Retinal pigment epithelial cell (primary cell): Measurements from ENCODE around the gene NCKAP5.

Source experiments
- DNase-seq: peaks from one replicate; pipeline ENCODE4 v3.0.0-alpha.2; 2010; ENCODE audit warnings: low read depth
- H3K4me3 ChIP-seq: 2 replicates; pipeline ENCODE4 v1.5.1; 2011; ENCODE audit warnings: mild to moderate bottlenecking, low read length, control low read depth, moderate library complexity
- TF ChIP-seq, protein P1 (sequence below): conservative IDR thresholded peaks from 2 replicates; pipeline ENCODE4 v1.5.1; 2011; ENCODE audit warnings: low read depth, low read length, control low read depth, inconsistent platforms

NCKAP5 gene

DNA sequence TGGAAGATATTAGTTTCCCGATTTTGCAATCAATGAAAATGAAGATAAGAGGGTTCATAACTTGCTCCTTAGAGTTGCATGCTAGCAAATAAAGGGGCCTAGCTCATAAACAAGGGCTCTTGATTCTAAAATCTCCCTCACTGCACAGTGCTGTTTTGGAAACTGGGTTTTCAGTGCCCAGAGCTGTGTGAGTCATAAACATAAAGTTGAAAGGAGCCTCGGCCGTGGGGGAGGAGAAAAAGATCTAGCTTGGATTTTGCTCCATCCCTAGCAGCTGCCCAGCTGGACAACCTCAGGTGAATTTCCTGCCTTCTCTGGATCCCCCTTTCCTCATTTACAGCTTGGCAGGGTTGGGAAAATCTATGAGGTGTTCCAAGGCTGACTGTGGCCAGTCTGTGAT lies 940.7 kb downstream of the NCKAP5 start:
- TF ChIP-seq, protein P1, sequence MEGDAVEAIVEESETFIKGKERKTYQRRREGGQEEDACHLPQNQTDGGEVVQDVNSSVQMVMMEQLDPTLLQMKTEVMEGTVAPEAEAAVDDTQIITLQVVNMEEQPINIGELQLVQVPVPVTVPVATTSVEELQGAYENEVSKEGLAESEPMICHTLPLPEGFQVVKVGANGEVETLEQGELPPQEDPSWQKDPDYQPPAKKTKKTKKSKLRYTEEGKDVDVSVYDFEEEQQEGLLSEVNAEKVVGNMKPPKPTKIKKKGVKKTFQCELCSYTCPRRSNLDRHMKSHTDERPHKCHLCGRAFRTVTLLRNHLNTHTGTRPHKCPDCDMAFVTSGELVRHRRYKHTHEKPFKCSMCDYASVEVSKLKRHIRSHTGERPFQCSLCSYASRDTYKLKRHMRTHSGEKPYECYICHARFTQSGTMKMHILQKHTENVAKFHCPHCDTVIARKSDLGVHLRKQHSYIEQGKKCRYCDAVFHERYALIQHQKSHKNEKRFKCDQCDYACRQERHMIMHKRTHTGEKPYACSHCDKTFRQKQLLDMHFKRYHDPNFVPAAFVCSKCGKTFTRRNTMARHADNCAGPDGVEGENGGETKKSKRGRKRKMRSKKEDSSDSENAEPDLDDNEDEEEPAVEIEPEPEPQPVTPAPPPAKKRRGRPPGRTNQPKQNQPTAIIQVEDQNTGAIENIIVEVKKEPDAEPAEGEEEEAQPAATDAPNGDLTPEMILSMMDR = no peak
- DNase-seq = no peak
- no peak overlapping the region for H3K4me3 ChIP-seq

DNA sequence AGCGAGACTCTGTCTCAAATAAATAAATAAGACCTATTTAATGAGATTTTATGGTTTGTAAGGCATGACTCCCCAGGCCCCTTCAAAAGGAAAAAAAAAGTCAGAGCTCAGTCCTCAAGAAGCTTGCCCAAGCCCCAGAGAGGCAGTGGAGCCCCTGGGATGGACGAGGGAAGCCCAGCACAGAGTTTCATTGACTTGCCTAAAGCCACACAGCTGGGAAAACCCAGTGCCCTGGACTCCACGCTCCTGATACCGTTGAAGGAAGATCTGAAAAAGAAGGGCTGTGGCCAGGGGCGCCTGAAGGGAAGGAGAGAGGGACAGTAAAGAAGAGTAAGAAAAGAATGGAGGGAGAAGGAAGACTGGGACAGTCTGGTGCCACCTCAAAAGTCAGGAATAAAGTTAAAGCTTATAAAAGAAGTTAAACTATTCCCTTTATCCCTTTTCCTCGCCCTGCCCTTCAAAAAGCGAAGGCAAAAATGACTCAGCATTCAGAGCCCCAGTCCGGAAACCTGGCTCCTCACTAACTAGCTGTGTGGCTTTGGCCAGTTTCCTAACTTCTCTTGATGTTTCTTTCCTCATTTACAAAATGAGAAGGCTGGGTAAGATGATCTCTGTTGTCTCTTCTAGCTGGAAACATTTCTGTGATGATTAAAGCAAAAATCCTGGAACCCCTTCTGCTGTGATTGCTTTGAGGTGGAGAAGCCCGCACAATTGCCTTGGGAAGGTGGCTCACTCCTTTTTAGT lies 945.0 kb downstream of the NCKAP5 start:
- TF ChIP-seq, protein P1 = no peak
- no peak for DNase-seq
- no peak overlapping the region for H3K4me3 ChIP-seq
